ENCODE measurements around the gene ARFRP1. TPM values are rescaled to one million over a fixed set of nuclear protein-coding genes. Genes with fewer than 3 reads are reported as not detected.

Gene ARFRP1
- total and polyA plus RNA-seq, 2 of the 13 experiments (the other 11 are each of a cell fraction or from before 2014, with no cell fraction given) = 32.0 to 51.1 TPM

GRCh38 chr20:63653041-63653973 is 54.5 kb downstream of the ARFRP1 start, which contains the start of gene STMN3 (continued):
- peak; percentile 73; the same call in 1 of the 2 replicates for TF ChIP-seq RERE (CRISPR knock-in tag; IDR thresholded peaks at IDR 0.05; ENCODE audit: low read depth)
- no peak for TF ChIP-seq ZNF460 (CRISPR knock-in tag; IDR thresholded peaks at IDR 0.05; ENCODE audit: borderline replicate concordance)
- peak; percentile 97 for TF ChIP-seq MED13 (CRISPR knock-in tag; IDR thresholded peaks at IDR 0.05)
- TF ChIP-seq ZFAT (CRISPR knock-in tag; conservative IDR thresholded peaks at IDR 0.05) = no peak
- TF ChIP-seq KDM3A (CRISPR knock-in tag; IDR thresholded peaks at IDR 0.05; ENCODE audit: low read depth) = peak; percentile 98
- peak; percentile 97 for TF ChIP-seq REL (CRISPR knock-in tag; conservative IDR thresholded peaks at IDR 0.05)
- TF ChIP-seq IRF1 (CRISPR knock-in tag; IDR thresholded peaks at IDR 0.05; ENCODE audit: low read depth) = peak; percentile 94; the same call in 1 of the 2 replicates
- no peak for TF ChIP-seq ZNF549 (CRISPR knock-in tag; IDR thresholded peaks at IDR 0.05)
- peak; percentile 66; the same call in 1 of the 2 replicates for TF ChIP-seq NR2C2 (CRISPR knock-in tag; IDR thresholded peaks at IDR 0.05; ENCODE audit: borderline replicate concordance)
- peak; percentile 95 for TF ChIP-seq ZFP90 (CRISPR knock-in tag; IDR thresholded peaks at IDR 0.05; ENCODE audit: borderline replicate concordance)
- TF ChIP-seq MAF1 (CRISPR knock-in tag; IDR thresholded peaks at IDR 0.05; ENCODE audit: borderline replicate concordance) = peak; percentile 95; the same call in 1 of the 2 replicates
- peak; percentile 99; the same call in 1 of the 2 replicates for TF ChIP-seq ELK4 (CRISPR knock-in tag; IDR thresholded peaks at IDR 0.05; ENCODE audit: borderline replicate concordance)
- no peak for TF ChIP-seq CHD4 (IDR thresholded peaks at IDR 0.05; ENCODE audit: borderline replicate concordance, low read length)
- peak; percentile 97 for TF ChIP-seq ZSCAN25 (CRISPR knock-in tag; IDR thresholded peaks at IDR 0.05)
- TF ChIP-seq GRHL1 (CRISPR knock-in tag; conservative IDR thresholded peaks at IDR 0.05) = no peak; the same call in 1 of the 2 replicates
